SK-N-SH (cell line): ENCODE data around the gene PFN2. TPM values are rescaled to one million over a fixed set of nuclear protein-coding genes. Genes with fewer than 3 reads are reported as not detected.

Experiments
- CTCF ChIA-PET: fragments of 300-600, 350-600 bp; formaldehyde crosslinking; extraction: SDS; loops from one replicate; lab custom pipeline; 2021; lab: Yijun Ruan, JAX
- POLR2A ChIA-PET: fragments of 350-600 bp; sonication (Branson Sonifier 250); formaldehyde crosslinking; extraction: SDS; loops from one replicate; lab custom pipeline; 2020; ENCODE audit warnings: antibody characterized with exemption, inconsistent platforms; lab: Yijun Ruan, JAX
- DNase-seq: peaks from one replicate; pipeline ENCODE4 v3.0.0; 2012
- H2AFZ ChIP-seq: fragments of 200-600 bp; sonication (generic); 2 replicates; pipeline ENCODE4 v1.8.1; 2016; ENCODE audit warnings: antibody characterized with exemption, mild to moderate bottlenecking, low read depth
- H3F3A ChIP-seq: fragments of 200-600 bp; sonication (generic); replicated peaks from 2 replicates; pipeline ENCODE3; 2016; ENCODE audit warnings: antibody characterized with exemption, mild to moderate bottlenecking; ENCODE audit not compliant: insufficient read depth
- H3K27ac ChIP-seq, 2 experiments: fragments of 200-500 bp in 1 of 2; fragments of 200-600 bp in 1 of 2; sonication (Bioruptor generic) in 1 of 2; sonication (generic), shearing (Covaris generic) in 1 of 2; 2 replicates each; pipeline versions ENCODE4 v1.5.1 to v1.6.1; 2014 to 2016; ENCODE audit warnings: low read depth in 2 of 2, inconsistent platforms in 1 of 2, low read length in 1 of 2, mild to moderate bottlenecking in 1 of 2, mixed read lengths in 1 of 2
- H3K27me3 ChIP-seq: fragments of 200-600 bp; sonication (generic), shearing (Covaris generic); 2 replicates; pipeline ENCODE4 v1.6.1; 2016; ENCODE audit warnings: mixed run types; ENCODE audit not compliant: insufficient read depth
- H3K36me3 ChIP-seq, 2 experiments: fragments of 200-500 bp in 1 of 2; fragments of 200-600 bp in 1 of 2; sonication (Bioruptor generic) in 1 of 2; sonication (generic) in 1 of 2; replicated peaks in 1 of 2; 2 replicates each; pipeline versions ENCODE3 to v1.5.1; 2014 to 2016; ENCODE audit warnings: low read length in 1 of 2, mild to moderate bottlenecking in 1 of 2; ENCODE audit not compliant: insufficient read depth in 2 of 2, control insufficient read depth in 1 of 2
- H3K4me1 ChIP-seq, 2 experiments: fragments of 200-500 bp in 1 of 2; fragments of 200-600 bp in 1 of 2; sonication (Bioruptor generic) in 1 of 2; sonication (generic), shearing (Covaris generic) in 1 of 2; 2 replicates each; pipeline versions ENCODE4 v1.5.1 to v1.6.1; 2014 to 2016; ENCODE audit warnings: low read depth in 1 of 2, low read length in 1 of 2, mixed run types in 1 of 2; ENCODE audit not compliant: insufficient read depth in 2 of 2, control insufficient read depth in 1 of 2
- H3K4me2 ChIP-seq: fragments of 200-600 bp; sonication (generic), shearing (Covaris generic); 2 replicates; pipeline ENCODE4 v1.6.1; 2017; ENCODE audit warnings: mixed run types
- H3K4me3 ChIP-seq, 2 experiments: fragments of 200-500 bp in 1 of 2; fragments of 200-600 bp in 1 of 2; sonication (Bioruptor generic) in 1 of 2; sonication (generic), shearing (Covaris generic) in 1 of 2; 2 replicates each; pipeline versions ENCODE4 v1.5.1 to v1.8.1; 2014 to 2016; ENCODE audit warnings: low read depth in 2 of 2, inconsistent platforms in 1 of 2, low read length in 1 of 2, mild to moderate bottlenecking in 1 of 2, mixed read lengths in 1 of 2, moderate library complexity in 1 of 2
- H3K79me2 ChIP-seq: fragments of 200-600 bp; sonication (generic); 2 replicates; pipeline ENCODE4 v1.8.1; 2017; ENCODE audit warnings: mild to moderate bottlenecking; ENCODE audit not compliant: insufficient read depth
- H3K9ac ChIP-seq: fragments of 200-600 bp; sonication (generic); 2 replicates; pipeline ENCODE4 v1.6.1; 2017; ENCODE audit warnings: mixed run types
- H3K9me2 ChIP-seq: fragments of 200-600 bp; sonication (generic); 2 replicates; pipeline ENCODE4 v1.6.1; 2017; ENCODE audit warnings: mixed run types
- H3K9me3 ChIP-seq: fragments of 200-600 bp; sonication (generic); 2 replicates; pipeline ENCODE4 v1.6.1; 2017; ENCODE audit warnings: mixed run types, mild to moderate bottlenecking, moderate library complexity
- H4K20me1 ChIP-seq: fragments of 200-600 bp; sonication (generic); 2 replicates; pipeline ENCODE4 v1.6.1; 2017; ENCODE audit warnings: mild to moderate bottlenecking, mixed run types; ENCODE audit not compliant: insufficient read depth
- CHD2 ChIP-seq: fragments of 150-350 bp; IDR thresholded peaks from 2 replicates; pipeline ENCODE4 v1.6.1; 2018; ENCODE audit warnings: low read length; ENCODE audit not compliant: partially characterized antibody
- CTCF ChIP-seq: fragments of 200-600 bp; sonication (generic); IDR thresholded peaks from 2 replicates; pipeline ENCODE4 v1.6.1; 2017; ENCODE audit warnings: antibody characterized with exemption, mild to moderate bottlenecking, moderate library complexity
- ELF1 ChIP-seq: IDR thresholded peaks from 2 replicates; pipeline ENCODE4 v1.4.0; 2012
- EP300 ChIP-seq, 2 experiments: IDR thresholded peaks; 2 replicates each; pipeline versions ENCODE4 v1.4.0 to v1.6.1; 2012; ENCODE audit warnings: borderline replicate concordance in 1 of 2, low read depth in 1 of 2, low read length in 1 of 2
- EZH2phosphoT487 ChIP-seq: fragments of 200-600 bp; sonication (generic); IDR thresholded peaks from 2 replicates; pipeline ENCODE4 v1.6.1; 2017; ENCODE audit warnings: low read depth, mixed run types, mild to moderate bottlenecking, antibody characterized with exemption, moderate library complexity, borderline replicate concordance
- FOSL2 ChIP-seq: IDR thresholded peaks from 2 replicates; pipeline ENCODE4 v1.4.0; 2012; ENCODE audit warnings: low read depth, mild to moderate bottlenecking, moderate library complexity, borderline replicate concordance
- FOXJ3 ChIP-seq: sonication (generic); formaldehyde crosslinking; IDR thresholded peaks from 2 replicates; pipeline ENCODE4 v1.5.1; 2020; ENCODE audit warnings: mild to moderate bottlenecking, missing genetic modification reagents
- GATA2 ChIP-seq: sonication (generic); formaldehyde crosslinking; IDR thresholded peaks from 2 replicates; pipeline ENCODE4 v1.5.0; 2020; ENCODE audit warnings: mild to moderate bottlenecking, missing genetic modification reagents
- JUND ChIP-seq: IDR thresholded peaks from 2 replicates; pipeline ENCODE4 v1.4.0; 2012
- MAX ChIP-seq: IDR thresholded peaks from 2 replicates; pipeline ENCODE4 v1.4.0; 2012; ENCODE audit warnings: low read depth
- MXI1 ChIP-seq: IDR thresholded peaks from 2 replicates; pipeline ENCODE4 v1.6.1; 2012; ENCODE audit warnings: mild to moderate bottlenecking, low read depth, low read length, improper control_type of control experiment
- NFIC ChIP-seq: IDR thresholded peaks from 2 replicates; pipeline ENCODE4 v1.4.0; 2012; ENCODE audit warnings: borderline replicate concordance
- NRF1 ChIP-seq: IDR thresholded peaks from 2 replicates; pipeline ENCODE4 v1.6.1; 2012; ENCODE audit warnings: low read depth, mild to moderate bottlenecking, low read length
- PBX3 ChIP-seq: IDR thresholded peaks from 2 replicates; pipeline ENCODE4; 2012
- POLR2AphosphoS5 ChIP-seq: IDR thresholded peaks from 2 replicates; pipeline ENCODE4 v1.6.1; 2012; ENCODE audit warnings: low read depth, low read length
- RAD21 ChIP-seq: IDR thresholded peaks from 2 replicates; pipeline ENCODE4 v1.6.1; 2012; ENCODE audit warnings: mild to moderate bottlenecking, low read length
- RCOR1 ChIP-seq: fragments of 150-350 bp; IDR thresholded peaks from 2 replicates; pipeline ENCODE4 v1.6.1; 2017; ENCODE audit warnings: antibody characterized with exemption, low read length
- SIN3A ChIP-seq: IDR thresholded peaks from 2 replicates; pipeline ENCODE4 v1.6.1; 2012; ENCODE audit warnings: low read depth, mild to moderate bottlenecking, low read length, moderate library complexity, borderline replicate concordance
- SMC3 ChIP-seq: IDR thresholded peaks from 2 replicates; pipeline ENCODE4 v1.6.1; 2012; ENCODE audit warnings: low read depth, low read length, improper control_type of control experiment
- TAF1 ChIP-seq: IDR thresholded peaks from 2 replicates; pipeline ENCODE4 v1.6.1; 2012; ENCODE audit warnings: low read depth, mild to moderate bottlenecking, low read length, moderate library complexity, borderline replicate concordance
- TEAD4 ChIP-seq: IDR thresholded peaks from 2 replicates; pipeline ENCODE4 v1.4.0; 2012; ENCODE audit warnings: mild to moderate bottlenecking, borderline replicate concordance; ENCODE audit not compliant: insufficient read depth
- USF1 ChIP-seq: IDR thresholded peaks from 2 replicates; pipeline ENCODE4 v1.4.0; 2012; ENCODE audit warnings: low read depth, borderline replicate concordance
- WGBS: methylation state at CpG from one replicate; pipeline ENCODE4 v1.1.6; 2017; ENCODE audit warnings: low lambda C conversion rate; 5-methylcytosine and 5-hydroxymethylcytosine counted together
- polyA plus RNA-seq, 3 experiments: library from polyadenylated mRNA; depleted of rRNA; stranded (reverse); fragments of >200 nt; gene quantifications; 2 replicates each; pipeline ENCODE4 v1.2.3, GENCODE V29; 2012
- TF ChIP-seq, protein P1 (sequence below): fragments of 150-350 bp; IDR thresholded peaks from 2 replicates; pipeline ENCODE4 v1.6.1; 2017; ENCODE audit warnings: antibody characterized with exemption, low read length, low read depth, borderline replicate concordance

The PFN2 gene
- polyA plus RNA-seq, 1 of the 3 experiments (the other 2 are of a cell fraction): 594 TPM

DNA sequence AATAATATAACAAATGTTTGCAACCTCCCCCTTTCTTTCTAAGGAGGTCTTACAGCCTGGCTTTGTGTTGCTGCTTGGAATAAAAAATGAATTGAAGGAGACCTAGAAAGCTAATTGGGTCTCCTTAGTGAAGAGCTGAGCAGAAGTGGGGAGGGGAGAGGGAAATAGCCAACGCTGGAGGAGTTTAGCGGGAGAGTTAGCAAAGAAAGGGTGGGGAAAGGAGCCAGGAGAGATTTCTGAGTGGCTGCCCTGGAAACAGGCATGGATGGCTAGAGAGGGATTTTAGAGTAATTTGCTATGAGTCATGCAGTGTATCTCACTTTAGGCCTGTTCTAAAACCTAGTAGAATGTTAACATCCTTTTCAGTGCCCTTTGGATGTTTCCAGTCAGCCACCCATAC, 45.2 kb upstream of the PFN2 start:
- no peak overlapping the region for H3K4me3 ChIP-seq
- peaks cover 8% of the 10 kb centered on the region for H3F3A ChIP-seq
- no peak for TF ChIP-seq CHD2
- no peak for TF ChIP-seq USF1
- no peak for TF ChIP-seq MAX
- no peak for TF ChIP-seq TAF1
- no peak for TF ChIP-seq ELF1
- no peak for TF ChIP-seq FOSL2
- no peak for TF ChIP-seq NFIC
- TF ChIP-seq GATA2 (CRISPR knock-in tag): no peak
- no peak for TF ChIP-seq EZH2phosphoT487
- no peak for TF ChIP-seq SMC3
- no peak for TF ChIP-seq NRF1
- no peak for TF ChIP-seq RAD21
- TF ChIP-seq SIN3A: no peak
- TF ChIP-seq CTCF: no peak
- no peak for TF ChIP-seq TEAD4
- no peak for TF ChIP-seq POLR2AphosphoS5
- H3K36me3 ChIP-seq: no peaks in the 10 kb centered on the region
- H3K27ac ChIP-seq: no peak overlapping the region
- H3K9ac ChIP-seq: no peak overlapping the region
- ChIA-PET CTCF (no interaction called here), POLR2A (no interaction called here)
- H3K27me3 ChIP-seq: no peaks in the 10 kb centered on the region
- 84% methylated on average over 2 of the region's 2 CpGs for WGBS
- H3K9me3 ChIP-seq: no peaks in the 10 kb centered on the region
- H4K20me1 ChIP-seq: no peaks in the 10 kb centered on the region
- H3K9me2 ChIP-seq: no peaks in the 10 kb centered on the region
- DNase-seq: no peak
- no peaks in the 10 kb centered on the region for H3K79me2 ChIP-seq
- no peak overlapping the region for H2AFZ ChIP-seq
- no peak overlapping the region for H3K4me2 ChIP-seq
- peaks cover 0 to 8% of the 10 kb centered on the region in 2 experiments; a peak in 2 of 4 replicates for H3K4me1 ChIP-seq

DNA sequence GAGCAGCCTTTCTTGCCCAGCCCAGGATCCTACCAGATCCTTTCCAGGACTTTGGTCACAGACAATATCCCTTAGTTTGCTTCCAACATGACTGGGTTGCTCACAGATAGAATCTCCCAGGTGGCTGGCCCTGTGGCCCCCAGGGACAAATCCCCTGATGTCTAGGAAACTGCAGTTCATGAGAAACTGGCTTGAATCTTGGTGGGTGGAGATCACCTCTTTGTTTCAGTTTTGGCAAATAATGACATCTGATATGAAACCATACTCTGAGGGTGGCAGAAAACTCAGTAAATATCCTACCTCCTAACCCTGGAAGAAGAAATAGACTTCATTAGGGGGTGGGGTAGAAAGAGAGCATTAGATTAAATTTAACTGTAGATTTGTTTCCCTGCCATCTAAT, 44.1 kb upstream of the PFN2 start:
- no peak overlapping the region for H3K9ac ChIP-seq
- TF ChIP-seq MAX (no peak), RCOR1 (no peak), MXI1 (no peak), EZH2phosphoT487 (no peak), EP300 (IDR thresholded peaks at IDR 0.05; ENCODE audit: borderline replicate concordance in 1 of 2, low read depth in 1 of 2, low read length in 1 of 2) (no peak), ELF1 (no peak), PBX3 (no peak), POLR2AphosphoS5 (no peak), CHD2 (no peak), FOXJ3 (CRISPR knock-in tag) (no peak), JUND (no peak), GATA2 (CRISPR knock-in tag) (no peak)
- TF ChIP-seq, protein P1, sequence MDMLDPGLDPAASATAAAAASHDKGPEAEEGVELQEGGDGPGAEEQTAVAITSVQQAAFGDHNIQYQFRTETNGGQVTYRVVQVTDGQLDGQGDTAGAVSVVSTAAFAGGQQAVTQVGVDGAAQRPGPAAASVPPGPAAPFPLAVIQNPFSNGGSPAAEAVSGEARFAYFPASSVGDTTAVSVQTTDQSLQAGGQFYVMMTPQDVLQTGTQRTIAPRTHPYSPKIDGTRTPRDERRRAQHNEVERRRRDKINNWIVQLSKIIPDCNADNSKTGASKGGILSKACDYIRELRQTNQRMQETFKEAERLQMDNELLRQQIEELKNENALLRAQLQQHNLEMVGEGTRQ: no peak
- DNase-seq: no peak
- ChIA-PET CTCF (interaction anchor here (0.9 kb wide), 1 partner anchor 169 kb away, joined by 3 read pairs; no protein-coding TSS in a partner anchor), POLR2A (no interaction called here)
- H3K9me2 ChIP-seq: no peaks in the 10 kb centered on the region
- no peak overlapping the region for H3K4me3 ChIP-seq
- H3K4me1 ChIP-seq: no peaks in the 10 kb centered on the region
- no peaks in the 10 kb centered on the region for H3K9me3 ChIP-seq
- H2AFZ ChIP-seq: no peak overlapping the region
- H4K20me1 ChIP-seq: no peaks in the 10 kb centered on the region
- no peaks in the 10 kb centered on the region for H3K27me3 ChIP-seq
- peaks cover 6% of the 10 kb centered on the region for H3F3A ChIP-seq
- no peaks in the 10 kb centered on the region for H3K79me2 ChIP-seq
- no peak overlapping the region for H3K4me2 ChIP-seq
- H3K27ac ChIP-seq: no peak overlapping the region
- no peaks in the 10 kb centered on the region for H3K36me3 ChIP-seq
